Raji (cell line): Measurements from ENCODE around the gene NDUFS8.

Experiments
- POLR2A ChIP-seq: IDR thresholded peaks from 2 replicates; pipeline ENCODE4 v1.6.1; 2011; ENCODE audit warnings: low read depth, low read length, control low read depth; ENCODE audit not compliant: insufficient read depth

The NDUFS8 gene

DNA sequence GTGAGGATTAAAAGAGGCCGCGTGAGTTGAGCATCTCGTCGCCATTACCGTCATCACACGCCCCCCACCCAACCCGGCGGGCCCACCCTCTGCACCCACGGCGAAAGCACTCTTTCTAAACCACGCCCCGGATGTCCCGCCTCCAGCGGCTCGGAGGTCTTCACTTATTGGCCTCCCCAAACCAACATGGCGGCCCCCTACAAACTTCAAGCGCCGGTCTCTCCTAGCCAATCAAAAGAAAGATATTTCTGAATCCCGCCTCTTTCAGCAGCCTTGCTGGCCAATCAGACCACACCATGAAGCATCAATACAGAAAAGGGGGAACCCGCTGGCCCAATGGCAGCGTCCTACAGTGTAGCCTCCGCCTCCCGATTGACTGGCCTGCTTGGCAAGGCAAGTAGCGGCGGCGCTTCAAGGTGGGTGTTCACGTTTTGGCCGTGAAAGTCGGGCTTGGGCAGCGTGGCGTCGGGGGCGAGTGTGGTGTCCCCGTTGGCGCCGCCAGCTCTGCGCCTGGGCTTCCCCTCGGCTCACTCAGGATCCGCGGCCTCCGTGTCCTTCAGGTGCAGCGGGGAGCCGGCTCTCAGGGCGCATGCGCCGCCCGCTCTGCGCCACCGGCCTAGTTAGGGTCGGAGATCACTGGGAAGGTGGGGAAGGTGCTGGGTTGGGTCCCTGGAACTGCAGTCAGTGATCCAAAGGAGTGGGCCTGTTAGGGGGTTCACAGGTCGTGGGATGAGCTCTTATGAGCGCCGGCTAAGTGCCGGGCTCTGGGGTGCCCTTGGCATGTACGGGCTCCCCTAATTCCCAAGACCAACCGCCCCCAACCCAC is at the start of gene NDUFS8:
NDUFS8 (plus strand) TSS at position 364 of the 826 bp plus-strand sequence. CDS start 1,471 bp downstream, outside the sequence.
- peak; percentile 81 for TF ChIP-seq POLR2A

DNA sequence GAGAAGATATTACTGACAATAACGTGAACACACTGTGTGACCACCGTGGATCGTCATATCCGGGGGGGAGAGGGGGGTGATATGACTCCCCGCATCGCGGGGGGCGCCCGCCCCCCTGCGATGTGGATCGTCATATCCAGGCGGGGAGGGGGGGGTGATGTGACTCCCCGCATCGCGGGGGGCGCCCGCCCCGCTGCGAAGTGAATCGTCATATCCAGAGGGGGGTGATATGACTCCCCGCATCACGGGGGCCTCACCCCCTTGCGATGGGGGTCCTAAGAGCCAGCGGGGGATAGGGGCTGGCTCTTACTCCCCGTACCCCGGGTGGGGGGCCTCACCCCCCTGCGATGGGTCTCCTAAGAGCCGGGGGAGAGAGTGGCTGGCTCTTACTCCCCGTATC is 46.5 kb upstream of the NDUFS8 start:
- no peak for TF ChIP-seq POLR2A

GRCh38 chr11:67996051-67996450 is 34.4 kb upstream of the NDUFS8 start:
- TF ChIP-seq POLR2A = no peak

- TF ChIP-seq POLR2A = no peak
Observed at GRCh38 chr11:67996622-67997474, 33.6 kb upstream of the NDUFS8 start.

- no peak for TF ChIP-seq POLR2A
Observed at GRCh38 chr11:67997475-67997921, 33.0 kb upstream of the NDUFS8 start.

- TF ChIP-seq POLR2A = no peak
Observed at GRCh38 chr11:67998150-67999045, 32.1 kb upstream of the NDUFS8 start.

DNA sequence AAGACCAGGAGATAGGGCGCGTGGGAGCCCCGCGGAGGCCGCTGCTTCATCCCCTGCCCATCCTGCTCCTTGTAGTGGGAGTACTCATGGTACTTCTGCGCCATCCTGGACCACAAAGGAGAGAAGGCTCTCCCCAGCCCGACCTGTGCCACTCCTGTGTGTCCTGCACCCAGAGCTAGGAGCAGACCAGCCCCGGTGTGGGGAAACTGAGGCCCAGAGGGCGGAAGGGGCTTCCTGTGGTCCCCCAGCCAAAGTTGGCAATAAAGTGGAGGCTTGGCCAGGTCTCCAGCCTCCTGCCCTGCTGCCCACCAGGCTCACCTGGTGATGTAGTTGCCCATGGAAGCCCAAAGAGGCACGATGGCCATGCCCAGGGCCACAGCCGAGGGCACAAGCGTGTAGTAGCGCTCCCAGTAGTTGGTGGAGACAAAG is 31.3 kb upstream of the NDUFS8 start:
- no peak for TF ChIP-seq POLR2A

- TF ChIP-seq POLR2A = no peak
Observed at GRCh38 chr11:67999704-68000103, 30.8 kb upstream of the NDUFS8 start.

DNA sequence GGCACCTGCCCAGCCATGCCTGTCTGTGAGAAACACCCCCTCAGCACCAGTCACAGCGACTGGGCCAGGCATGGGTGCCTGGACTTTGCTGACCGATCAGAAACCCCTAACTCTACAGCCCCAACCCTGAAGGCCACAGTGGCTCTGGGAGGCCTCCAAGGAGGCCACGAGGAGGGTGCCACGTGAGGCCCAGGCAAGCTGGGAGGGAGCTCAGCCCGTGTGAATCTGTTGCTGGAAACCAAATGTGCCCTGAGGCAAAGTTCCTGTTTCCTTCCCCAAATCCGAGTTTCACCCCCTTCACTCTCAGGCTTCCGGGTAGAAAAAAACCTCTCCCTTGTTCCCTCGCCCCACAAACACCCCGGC is 27.9 kb upstream of the NDUFS8 start:
- no peak; the same call in 1 of the 2 replicates for TF ChIP-seq POLR2A

DNA sequence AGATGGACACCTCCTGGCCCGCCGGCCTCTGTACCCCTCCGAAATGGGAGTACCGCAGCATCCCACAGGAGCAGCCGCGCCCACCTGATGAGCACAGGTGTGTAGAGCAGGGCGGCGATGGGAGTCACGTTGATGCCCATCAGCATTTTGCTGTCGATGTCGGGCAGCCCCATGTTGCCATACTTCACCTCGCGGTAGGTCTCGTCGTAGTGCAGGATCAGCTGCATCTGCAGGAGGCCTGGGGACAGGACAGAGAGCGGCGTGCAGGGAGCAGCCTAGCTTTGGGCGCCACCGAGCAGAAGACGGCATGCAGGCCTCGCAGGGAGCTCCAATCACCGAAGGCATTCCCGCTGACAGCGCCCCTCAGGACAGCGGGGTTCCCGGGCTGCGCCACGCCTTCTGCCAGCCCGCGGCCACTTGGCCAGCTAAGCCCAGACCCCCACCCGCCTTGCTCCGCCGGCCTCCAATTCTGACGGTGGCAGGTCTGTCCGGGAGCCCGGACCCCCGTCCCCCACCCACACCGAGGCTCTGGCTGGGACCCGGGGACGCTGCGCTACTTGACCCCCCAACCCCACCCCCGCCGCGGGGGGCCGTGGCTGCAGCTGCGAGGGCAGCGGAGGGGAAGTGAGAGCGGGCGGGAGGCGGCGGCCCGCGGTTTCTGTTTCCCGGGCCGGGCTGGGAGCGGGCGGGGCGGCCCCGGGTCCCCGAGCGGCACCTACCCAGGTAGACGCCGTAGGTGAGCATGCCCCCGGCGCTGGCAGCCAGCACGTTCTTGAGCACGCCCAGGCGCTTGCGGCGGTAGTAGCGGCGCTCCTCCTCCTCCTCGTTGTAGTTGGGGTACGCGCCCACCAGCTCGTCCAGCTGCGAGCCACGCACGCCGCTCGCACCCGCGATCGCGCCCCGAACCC is 27.3 kb upstream of the NDUFS8 start:
- peak; percentile 53 for TF ChIP-seq POLR2A

DNA sequence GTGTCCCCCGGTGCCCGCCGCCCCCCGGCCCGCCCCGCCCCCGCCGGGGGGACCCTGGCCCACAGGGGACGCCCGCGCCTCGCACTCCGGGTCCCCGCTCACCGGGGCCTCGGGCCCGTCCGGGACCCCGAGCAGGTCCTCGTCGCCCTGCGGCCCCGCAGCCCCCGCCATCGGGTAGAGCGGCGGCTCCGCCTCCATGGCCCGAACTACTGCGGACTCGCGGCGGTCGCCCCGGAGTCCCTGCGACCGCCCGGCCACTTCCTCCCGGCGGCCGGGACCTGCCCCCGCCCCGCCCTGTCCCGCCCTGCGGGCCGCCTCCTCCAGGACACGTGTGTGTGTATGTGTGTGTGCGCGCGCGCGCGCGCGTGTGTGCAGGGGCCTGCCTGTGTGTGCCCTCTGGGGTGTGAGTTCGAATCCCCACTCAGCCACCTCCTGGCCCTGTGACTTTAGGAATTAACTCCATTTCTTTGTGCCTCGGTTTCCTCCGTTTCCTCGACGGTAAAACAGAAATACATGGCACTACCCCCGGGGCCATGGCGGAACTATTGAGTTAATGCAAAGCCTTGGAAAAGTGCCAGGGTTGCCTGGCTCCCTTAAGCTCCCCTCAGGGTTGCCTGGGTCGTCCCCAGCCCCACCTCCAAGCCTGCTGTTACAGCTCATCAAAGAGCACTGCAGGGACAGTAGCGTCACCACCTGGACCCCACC is 26.5 kb upstream of the NDUFS8 start, which contains the start of gene UNC93B1:
UNC93B1 (minus strand) TSS at position 252 of the 705 bp plus-strand sequence; CDS start at position 198, 54 bp downstream.
- TF ChIP-seq POLR2A = peak; percentile 79

- no peak for TF ChIP-seq POLR2A
Observed at GRCh38 chr11:68004551-68005335, 25.7 kb upstream of the NDUFS8 start.
